GM18951 (cell line): ENCODE measurements around the gene ZNF658.
A peak's percentile ranks its signal among the peaks of the same experiment; 100 is the strongest.
"Not testable (repeated sequence)": the region's sequence is repeated elsewhere in the genome, so short reads cannot be mapped to it uniquely, and the experiment has no call there.

ENCODE experiments used
- POLR2A ChIP-seq: IDR thresholded peaks from 4 replicates; pipeline ENCODE4 v1.6.1; 2011; ENCODE audit warnings: mild to moderate bottlenecking; ENCODE audit not compliant: insufficient read length, insufficient read depth; ENCODE audit errors: extremely low read depth
- in situ Hi-C: fragments of 300-500 bp; cut with MboI; formaldehyde crosslinking; loops from one replicate; pipeline ENCODE4 v1.12.0; 2022; ENCODE audit warnings: low sequenced_read_pairs, mixed read lengths, inconsistent platforms; ENCODE audit not compliant: unreplicated experiment

Gene ZNF658

GRCh38 chr9:66900490-66901131 lies at the start of gene ZNF658:
TSS of gene ZNF658 (plus strand) at chr9:66900725. CDS start at chr9:66903562, 2,837 bp downstream.
- peak; percentile 38 for TF ChIP-seq POLR2A
- in situ Hi-C loops = not testable (repeated sequence)

- in situ Hi-C loops = not testable (repeated sequence)
Observed at GRCh38 chr9:66861732-66862131, 38.8 kb upstream of the ZNF658 start.

DNA sequence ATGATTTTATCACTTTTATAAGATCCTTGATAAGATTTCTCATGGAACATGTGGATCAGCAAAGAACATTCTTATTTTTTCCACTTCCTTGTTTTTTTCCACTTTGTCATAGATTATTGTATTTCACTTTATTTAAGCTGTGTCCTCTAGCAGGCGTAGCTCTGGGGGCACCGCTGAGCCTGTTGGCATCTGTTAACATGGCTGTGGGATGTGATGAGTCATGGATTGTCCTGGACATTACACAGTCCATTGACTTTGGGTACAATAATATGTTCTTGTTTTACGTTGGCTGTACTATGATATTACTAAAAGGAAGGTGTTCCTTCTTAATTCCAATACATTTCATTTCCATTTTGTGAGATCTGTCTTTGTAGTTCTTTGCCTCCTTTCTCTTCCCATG lies 31.9 kb upstream of the ZNF658 start:
- in situ Hi-C loops = not testable (repeated sequence)

DNA sequence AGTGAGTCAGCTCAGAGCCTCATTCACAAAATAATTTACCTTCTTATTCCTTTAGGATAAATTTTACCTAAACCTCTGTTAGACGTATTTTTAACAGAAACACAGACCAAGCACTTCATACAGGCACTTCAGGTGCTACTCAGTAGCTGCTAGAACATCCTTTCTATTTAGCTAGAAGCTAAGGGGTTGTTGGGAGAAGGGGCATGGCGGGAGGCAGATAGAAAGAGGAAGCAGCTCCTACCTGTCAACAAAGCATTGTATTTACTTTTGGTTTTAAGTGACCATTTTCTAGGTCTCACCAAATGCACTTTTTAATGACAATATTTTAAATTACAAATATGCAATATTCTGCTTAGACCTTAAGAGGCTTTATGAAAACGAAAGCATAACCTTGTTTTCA lies 19.9 kb upstream of the ZNF658 start:
- in situ Hi-C loops = not testable (repeated sequence)

GRCh38 chr9:66881847-66882246 lies 18.7 kb upstream of the ZNF658 start:
- in situ Hi-C loops = not testable (repeated sequence)

DNA sequence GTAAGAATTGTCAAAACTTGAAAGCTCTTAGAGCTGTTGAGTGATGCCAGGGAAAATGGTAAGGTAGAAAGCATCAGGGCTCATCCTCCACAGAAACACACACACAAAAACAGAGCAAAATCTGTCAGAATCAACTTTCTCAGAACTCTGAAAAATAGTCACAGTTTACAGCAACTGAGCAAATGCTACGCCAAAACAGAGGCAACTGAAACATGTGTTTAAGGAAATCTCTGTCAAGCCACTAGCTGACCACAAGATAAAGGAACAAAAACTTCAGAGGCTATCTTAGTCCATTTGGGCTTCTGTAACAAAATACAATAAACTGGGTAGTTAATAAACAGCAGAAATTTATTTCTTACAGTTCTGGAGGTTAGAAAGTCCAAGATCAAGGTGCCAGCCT lies 10.2 kb upstream of the ZNF658 start:
- in situ Hi-C loops = not testable (repeated sequence)

DNA sequence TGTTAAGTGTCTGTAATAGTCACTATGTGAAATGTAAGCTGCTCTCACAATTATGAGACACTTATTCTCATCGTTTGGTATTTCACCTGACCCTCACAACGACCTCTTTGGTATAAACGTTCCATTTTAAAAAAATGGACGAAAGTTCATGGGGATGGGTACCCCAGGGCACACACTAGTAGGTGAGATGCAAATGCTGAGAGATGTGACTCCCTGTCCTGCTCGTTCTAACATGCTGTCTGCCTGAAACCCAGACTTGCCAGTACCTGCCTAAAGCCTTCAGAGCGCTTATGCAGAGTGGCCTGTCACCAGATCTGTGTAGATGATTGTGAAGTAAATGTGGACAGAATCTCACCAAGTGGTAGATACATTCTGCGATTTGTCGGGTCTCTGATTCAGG lies 616 bp downstream of the ZNF658 start:
- in situ Hi-C loops = not testable (repeated sequence)

GRCh38 chr9:66909560-66909959 lies 9.0 kb downstream of the ZNF658 start:
- in situ Hi-C loops = not testable (repeated sequence)

DNA sequence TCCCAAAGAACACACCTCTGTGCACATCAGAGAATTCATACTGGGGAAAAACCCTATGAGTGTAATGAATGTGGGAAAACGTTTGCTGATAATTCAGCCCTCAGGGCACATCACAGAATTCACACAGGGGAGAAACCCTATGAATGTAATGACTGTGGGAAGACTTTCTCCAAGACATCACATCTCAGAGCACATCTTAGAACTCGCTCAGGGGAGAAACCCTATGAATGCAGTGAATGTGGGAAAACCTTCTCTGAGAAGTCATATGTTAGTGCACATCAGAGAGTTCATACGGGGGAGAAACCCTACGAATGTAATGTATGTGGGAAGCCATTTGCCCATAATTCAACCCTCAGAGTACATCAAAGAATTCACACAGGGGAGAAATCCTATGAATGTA lies 19.5 kb downstream of the ZNF658 start:
- in situ Hi-C loops = not testable (repeated sequence)

- in situ Hi-C loops = not testable (repeated sequence)
Observed at GRCh38 chr9:66936194-66936870, 35.8 kb downstream of the ZNF658 start.

DNA sequence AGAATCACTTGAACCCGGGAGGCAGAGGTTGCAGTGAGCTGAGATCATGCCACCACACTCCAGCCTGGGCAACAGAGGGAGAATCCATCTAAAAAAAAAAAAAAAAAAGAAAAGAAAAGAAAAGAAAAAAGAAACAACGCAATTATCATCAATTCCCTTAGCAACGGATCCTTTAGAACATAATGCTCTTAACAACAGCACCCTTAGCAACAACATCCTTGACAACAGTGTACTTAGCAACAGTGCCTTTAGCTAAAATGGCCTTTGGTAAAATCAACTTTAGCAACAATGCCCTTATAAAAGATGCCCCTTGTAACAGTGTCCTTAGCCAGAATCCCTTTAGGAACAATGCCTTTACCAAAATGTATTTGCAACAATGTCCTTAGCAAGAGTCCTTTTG lies 37.1 kb downstream of the ZNF658 start:
- in situ Hi-C loops = not testable (repeated sequence)

- in situ Hi-C loops = not testable (repeated sequence)
Observed at GRCh38 chr9:66938322-66938721, 37.8 kb downstream of the ZNF658 start.

- in situ Hi-C loops = not testable (repeated sequence)
Observed at GRCh38 chr9:66939878-66940830, 39.6 kb downstream of the ZNF658 start.

DNA sequence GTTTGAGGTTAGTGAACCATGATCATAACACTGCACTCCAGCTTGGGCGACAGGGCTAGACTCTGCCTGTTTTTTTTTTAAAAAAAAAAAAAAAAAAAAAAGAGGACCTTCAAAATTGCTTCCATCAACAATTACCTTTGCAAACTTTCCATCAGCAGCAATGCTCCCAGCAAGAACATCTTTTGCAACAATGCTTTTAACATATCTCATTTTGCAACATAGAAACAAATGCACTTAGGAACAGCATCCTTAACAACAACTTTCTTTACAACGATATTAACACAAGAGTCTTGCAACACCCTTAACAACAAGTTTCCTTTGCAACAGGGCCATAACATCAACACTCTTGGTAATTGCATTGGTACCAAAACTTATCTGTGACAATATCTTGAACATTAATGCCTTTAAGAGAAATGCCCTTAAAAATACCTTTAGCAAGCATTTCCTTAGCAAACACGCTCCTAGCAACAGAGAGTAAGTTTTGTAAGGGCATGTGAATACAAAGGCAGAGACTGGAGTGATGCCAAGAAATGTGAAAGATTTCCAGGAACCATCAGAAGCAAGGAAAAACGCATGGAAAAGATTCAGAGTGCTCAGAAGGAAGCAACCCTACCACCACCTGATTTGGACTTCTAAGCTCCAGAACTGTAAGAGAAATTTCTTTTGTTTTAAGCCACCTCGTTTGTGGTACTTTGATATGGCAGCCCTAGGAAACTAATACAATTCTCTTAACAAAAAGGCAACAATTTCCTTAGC lies 42.1 kb downstream of the ZNF658 start:
- in situ Hi-C loops = not testable (repeated sequence)

- in situ Hi-C loops = not testable (repeated sequence)
Observed at GRCh38 chr9:66952576-66952975, 52.1 kb downstream of the ZNF658 start.
